Ascending aorta (tissue), 2 donors: ENCODE measurements around the gene PUM1. TPM values are rescaled to one million over a fixed set of nuclear protein-coding genes. Genes with fewer than 3 reads are reported as not detected.
"Not testable (repeated sequence)": the region's sequence is repeated elsewhere in the genome, so short reads cannot be mapped to it uniquely, and the experiment has no call there.

Source experiments
- DNase-seq, 2 donors: peaks; one replicate each; pipeline ENCODE4 v3.0.0-alpha.2; 2019; ENCODE audit warnings: low spot score in 2 of 2
- H3K27ac ChIP-seq, 2 donors: fragments of 200-600 bp; sonication (generic); one replicate each; pipeline ENCODE4 v1.5.1; 2016 to 2017; ENCODE audit warnings: mild to moderate bottlenecking in 1 of 2
- H3K27me3 ChIP-seq: fragments of 200-600 bp; sonication (generic); one replicate; pipeline ENCODE4 v1.5.1; 2017
- H3K36me3 ChIP-seq, 2 donors: fragments of 200-600 bp; sonication (generic); one replicate each; pipeline ENCODE4 v1.5.1; 2016
- H3K4me1 ChIP-seq, 2 donors: fragments of 200-600 bp; sonication (generic); one replicate each; pipeline ENCODE4 v1.5.1; 2016 to 2017; ENCODE audit warnings: mild to moderate bottlenecking in 1 of 2
- H3K4me3 ChIP-seq, 2 donors: fragments of 200-600 bp; sonication (generic); one replicate each; pipeline ENCODE4 v1.5.1; 2016 to 2017; ENCODE audit warnings: mild to moderate bottlenecking in 1 of 2
- H3K9me3 ChIP-seq, 2 donors: fragments of 200-600 bp; sonication (generic); one replicate each; pipeline ENCODE4 v1.5.1; 2016
- CTCF ChIP-seq, 3 experiments: fragments of 200-600 bp in 2 of 3; fragments of 450-650 bp in 1 of 3; sonication (generic) in 2 of 3; IDR thresholded peaks; one replicate each; pipeline ENCODE4 v1.5.1; 2016 to 2019; ENCODE audit warnings: antibody characterized with exemption in 3 of 3, mild to moderate bottlenecking in 1 of 3, moderate library complexity in 1 of 3
- intact Hi-C: fragments of 100-400 bp; cut with DNase I; formaldehyde crosslinking; loops from one replicate; pipeline ENCODE4 v1.15.1; 2023
- total RNA-seq: library from RNA; depleted of rRNA; stranded (reverse); fragments of >200 nt; gene quantifications from one replicate; pipeline ENCODE4 v1.1.0, GENCODE V29; 2016

Gene PUM1
- total RNA-seq, 1 donor from 2014 or later: 52.3 TPM

- no peak overlapping the region for H3K27ac ChIP-seq
- peaks cover 0 to 38% of the 10 kb centered on the region in 2 donors for H3K4me1 ChIP-seq
- no peaks in the 10 kb centered on the region for H3K27me3 ChIP-seq
- no peak for DNase-seq
- intact Hi-C loops: no loop called here
- H3K9me3 ChIP-seq: no peaks in the 10 kb centered on the region
- H3K36me3 ChIP-seq: peaks cover 22 to 27% of the 10 kb centered on the region in 2 donors
- no peak overlapping the region for H3K4me3 ChIP-seq
- TF ChIP-seq CTCF (IDR thresholded peaks at IDR 0.05): no peak
Observed at GRCh38 chr1:31058012-31058411, 7.5 kb downstream of the PUM1 start.

- Histone ChIP-seq H3K9me3 (no peaks in the 10 kb centered on the region), H3K27ac (no peak overlapping the region), H3K36me3 (peaks cover 22 to 27% of the 10 kb centered on the region in 2 donors), H3K4me1 (peaks cover 0 to 25% of the 10 kb centered on the region in 2 donors), H3K4me3 (no peak overlapping the region), H3K27me3 (no peaks in the 10 kb centered on the region)
- intact Hi-C loops: no loop called here
- no peak for TF ChIP-seq CTCF (IDR thresholded peaks at IDR 0.05)
- no peak for DNase-seq
Observed at GRCh38 chr1:31055953-31056352, 9.6 kb downstream of the PUM1 start.

GRCh38 chr1:31055501-31055900 lies 10.0 kb downstream of the PUM1 start:
- Histone ChIP-seq H3K4me3 (no peak overlapping the region), H3K27ac (no peak overlapping the region), H3K27me3 (no peaks in the 10 kb centered on the region), H3K9me3 (no peaks in the 10 kb centered on the region), H3K4me1 (peaks cover 0 to 25% of the 10 kb centered on the region in 2 donors), H3K36me3 (peaks cover 22 to 27% of the 10 kb centered on the region in 2 donors)
- no peak for DNase-seq
- no peak for TF ChIP-seq CTCF (IDR thresholded peaks at IDR 0.05)
- intact Hi-C loops: no loop called here

GRCh38 chr1:31054958-31055481 lies 10.5 kb downstream of the PUM1 start:
- no peak for TF ChIP-seq CTCF (IDR thresholded peaks at IDR 0.05)
- H3K36me3 ChIP-seq: peaks cover 22 to 27% of the 10 kb centered on the region in 2 donors
- H3K27ac ChIP-seq: no peak overlapping the region
- intact Hi-C loops: no loop called here
- H3K4me1 ChIP-seq: peaks cover 0 to 25% of the 10 kb centered on the region in 2 donors
- H3K4me3 ChIP-seq: no peak overlapping the region
- H3K9me3 ChIP-seq: no peaks in the 10 kb centered on the region
- no peaks in the 10 kb centered on the region for H3K27me3 ChIP-seq
- DNase-seq: no peak

- Histone ChIP-seq H3K27ac (no peak overlapping the region), H3K9me3 (no peaks in the 10 kb centered on the region), H3K4me3 (no peak overlapping the region), H3K36me3 (peaks cover 22 to 27% of the 10 kb centered on the region in 2 donors), H3K27me3 (no peaks in the 10 kb centered on the region), H3K4me1 (peaks cover 0 to 25% of the 10 kb centered on the region in 2 donors)
- intact Hi-C loops: no loop called here
- DNase-seq: no peak
- no peak for TF ChIP-seq CTCF (IDR thresholded peaks at IDR 0.05)
Observed at GRCh38 chr1:31054349-31054748, 11.2 kb downstream of the PUM1 start.

GRCh38 chr1:31052613-31053012 lies 12.9 kb downstream of the PUM1 start:
- H3K27me3 ChIP-seq, H3K27ac ChIP-seq, DNase-seq, H3K9me3 ChIP-seq, intact Hi-C loops, H3K4me3 ChIP-seq: not testable (repeated sequence)
- Histone ChIP-seq H3K4me1 (peaks cover 0 to 27% of the 10 kb centered on the region in 2 donors), H3K36me3 (peaks cover 7 to 13% of the 10 kb centered on the region in 2 donors)
